ENCODE results near the gene WASF3. TPM values are rescaled to one million over a fixed set of nuclear protein-coding genes. Genes with fewer than 3 reads are reported as not detected.

The WASF3 gene
- total and polyA plus RNA-seq, 2 experiments from 2014 or later, result 17.3 to 34.5 TPM

- H3K4me1 ChIP-seq (ENCODE audit: low read depth), result peaks cover 13% of the 10 kb centered on the region
- no peaks in the 10 kb centered on the region for H3K9me3 ChIP-seq (ENCODE audit: low read depth)
- H3K4me3 ChIP-seq, result no peak overlapping the region
- peaks cover 3% of the 10 kb centered on the region for H3K36me3 ChIP-seq
- TF ChIP-seq CTCF (IDR thresholded peaks at IDR 0.05; ENCODE audit: low read depth, low read length), result no peak
- peak in 1 of 2 donors; percentile 44 for DNase-seq (ENCODE audit: low read depth in 1 of 2, low spot score in 1 of 2)
- H3K27ac ChIP-seq, result no peak overlapping the region
- no peaks in the 10 kb centered on the region for H3K27me3 ChIP-seq
Measured at GRCh38 chr13:26616126-26616525, 58.6 kb downstream of the WASF3 start.

- Histone ChIP-seq H3K27ac (no peak overlapping the region), H3K27me3 (no peaks in the 10 kb centered on the region), H3K4me3 (no peak overlapping the region), H3K36me3 (peaks cover 3% of the 10 kb centered on the region), H3K4me1 (ENCODE audit: low read depth) (peaks cover 32% of the 10 kb centered on the region), H3K9me3 (ENCODE audit: low read depth) (no peaks in the 10 kb centered on the region)
- DNase-seq (ENCODE audit: low read depth in 1 of 2, low spot score in 1 of 2), result peak in 1 of 2 donors; percentile 15
- no peak for TF ChIP-seq CTCF (IDR thresholded peaks at IDR 0.05; ENCODE audit: low read depth, low read length)
Measured at GRCh38 chr13:26618726-26619125, 61.2 kb downstream of the WASF3 start.

- peaks cover under 1% of the 10 kb centered on the region for H3K36me3 ChIP-seq
- H3K4me3 ChIP-seq, result no peak overlapping the region
- peaks cover 34% of the 10 kb centered on the region for H3K4me1 ChIP-seq (ENCODE audit: low read depth)
- no peak for TF ChIP-seq CTCF (IDR thresholded peaks at IDR 0.05; ENCODE audit: low read depth, low read length)
- H3K9me3 ChIP-seq (ENCODE audit: low read depth), result no peaks in the 10 kb centered on the region
- DNase-seq (ENCODE audit: low read depth in 1 of 2, low spot score in 1 of 2), result peak in 1 of 2 donors; percentile 54
- H3K27me3 ChIP-seq, result no peaks in the 10 kb centered on the region
- H3K27ac ChIP-seq, result no peak overlapping the region
Measured at GRCh38 chr13:26619358-26619757, 61.9 kb downstream of the WASF3 start.

GRCh38 chr13:26621731-26622401 is 64.4 kb downstream of the WASF3 start:
- Histone ChIP-seq H3K27ac (peak overlapping the region; percentile 78), H3K27me3 (no peaks in the 10 kb centered on the region), H3K4me3 (no peak overlapping the region), H3K36me3 (no peaks in the 10 kb centered on the region), H3K4me1 (ENCODE audit: low read depth) (peaks cover 34% of the 10 kb centered on the region), H3K9me3 (ENCODE audit: low read depth) (no peaks in the 10 kb centered on the region)
- no peak for TF ChIP-seq CTCF (IDR thresholded peaks at IDR 0.05; ENCODE audit: low read depth, low read length)
- peak in 1 of 2 donors; percentile 69 for DNase-seq (ENCODE audit: low read depth in 1 of 2, low spot score in 1 of 2)

- no peaks in the 10 kb centered on the region for H3K27me3 ChIP-seq
- peak overlapping the region; percentile 78 for H3K27ac ChIP-seq
- H3K4me1 ChIP-seq (ENCODE audit: low read depth), result peaks cover 34% of the 10 kb centered on the region
- no peaks in the 10 kb centered on the region for H3K9me3 ChIP-seq (ENCODE audit: low read depth)
- peak; percentile 15 to 28 for DNase-seq (ENCODE audit: low read depth in 1 of 2, low spot score in 1 of 2)
- TF ChIP-seq CTCF (IDR thresholded peaks at IDR 0.05; ENCODE audit: low read depth, low read length), result no peak
- H3K36me3 ChIP-seq, result no peaks in the 10 kb centered on the region
- no peak overlapping the region for H3K4me3 ChIP-seq
Measured at GRCh38 chr13:26623125-26623524, 65.6 kb downstream of the WASF3 start.
